LNCAP (cell line): ENCODE measurements around the gene IL22RA1.

Experiments
- TF ChIP-seq, protein P1 (sequence below): fragments of 450-650 bp; IDR thresholded peaks from 2 replicates; pipeline ENCODE4 v1.5.1; 2017; ENCODE audit warnings: mild to moderate bottlenecking

IL22RA1 gene

DNA sequence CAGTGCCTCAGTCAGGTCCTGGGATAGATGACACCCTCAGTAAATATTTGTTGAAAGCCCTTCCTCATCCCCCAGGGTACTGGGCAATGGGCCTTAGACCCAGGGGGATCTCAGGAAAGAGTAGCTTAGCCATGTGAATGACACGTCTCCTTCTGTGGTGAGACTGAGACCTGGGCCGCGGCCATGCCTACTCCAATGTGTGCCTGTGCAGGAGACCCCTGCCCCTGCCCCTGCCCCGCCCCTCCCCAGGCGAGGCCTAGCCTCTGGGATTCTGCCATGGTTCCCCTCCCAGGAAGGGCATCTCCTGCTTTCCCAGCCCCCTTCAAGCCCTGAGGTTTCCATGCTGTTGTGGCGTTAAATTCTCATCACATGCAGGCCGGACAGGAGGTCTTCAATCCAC, 38.1 kb downstream of the IL22RA1 start:
- TF ChIP-seq, protein P1, sequence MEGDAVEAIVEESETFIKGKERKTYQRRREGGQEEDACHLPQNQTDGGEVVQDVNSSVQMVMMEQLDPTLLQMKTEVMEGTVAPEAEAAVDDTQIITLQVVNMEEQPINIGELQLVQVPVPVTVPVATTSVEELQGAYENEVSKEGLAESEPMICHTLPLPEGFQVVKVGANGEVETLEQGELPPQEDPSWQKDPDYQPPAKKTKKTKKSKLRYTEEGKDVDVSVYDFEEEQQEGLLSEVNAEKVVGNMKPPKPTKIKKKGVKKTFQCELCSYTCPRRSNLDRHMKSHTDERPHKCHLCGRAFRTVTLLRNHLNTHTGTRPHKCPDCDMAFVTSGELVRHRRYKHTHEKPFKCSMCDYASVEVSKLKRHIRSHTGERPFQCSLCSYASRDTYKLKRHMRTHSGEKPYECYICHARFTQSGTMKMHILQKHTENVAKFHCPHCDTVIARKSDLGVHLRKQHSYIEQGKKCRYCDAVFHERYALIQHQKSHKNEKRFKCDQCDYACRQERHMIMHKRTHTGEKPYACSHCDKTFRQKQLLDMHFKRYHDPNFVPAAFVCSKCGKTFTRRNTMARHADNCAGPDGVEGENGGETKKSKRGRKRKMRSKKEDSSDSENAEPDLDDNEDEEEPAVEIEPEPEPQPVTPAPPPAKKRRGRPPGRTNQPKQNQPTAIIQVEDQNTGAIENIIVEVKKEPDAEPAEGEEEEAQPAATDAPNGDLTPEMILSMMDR = no peak

DNA sequence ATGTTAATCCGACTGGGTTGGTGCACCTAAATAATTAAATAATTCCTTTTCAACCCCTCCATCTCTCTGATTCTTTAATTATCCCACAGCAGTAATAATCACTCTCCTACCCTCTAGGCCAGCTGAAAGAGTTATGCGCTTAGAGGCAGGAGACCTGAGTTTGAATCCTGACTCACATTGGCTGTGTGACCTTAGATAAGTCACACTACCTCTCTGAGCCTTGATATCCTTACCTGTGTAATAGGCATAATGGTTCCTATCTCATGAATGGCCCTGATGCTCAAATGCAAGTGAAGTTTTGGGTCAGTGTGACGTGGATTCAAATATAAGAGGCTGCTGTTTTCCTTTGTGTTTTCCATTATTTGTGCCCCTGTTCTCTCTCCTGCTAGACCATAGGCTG, 39.1 kb downstream of the IL22RA1 start:
- TF ChIP-seq, protein P1 = no peak

DNA sequence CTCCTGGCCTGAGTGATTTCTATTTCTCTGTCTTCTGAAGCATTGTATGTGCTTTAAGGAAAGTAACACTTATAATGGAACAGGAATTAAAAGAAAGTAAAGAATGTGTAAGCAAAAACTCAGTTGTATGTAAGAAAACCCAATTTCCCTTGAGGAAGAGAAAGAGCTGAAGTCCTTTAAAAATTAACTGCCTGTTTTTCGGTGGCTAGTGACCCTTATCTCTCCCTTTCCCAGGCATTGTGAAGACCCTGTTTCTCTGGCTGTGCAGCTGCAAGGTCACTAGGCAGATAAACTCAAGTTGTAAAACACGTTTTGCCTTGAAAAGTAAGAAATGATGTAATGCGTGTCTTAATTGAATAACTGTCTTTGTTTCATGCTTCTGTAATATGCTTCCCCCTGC, 39.5 kb downstream of the IL22RA1 start:
- TF ChIP-seq, protein P1 = no peak

DNA sequence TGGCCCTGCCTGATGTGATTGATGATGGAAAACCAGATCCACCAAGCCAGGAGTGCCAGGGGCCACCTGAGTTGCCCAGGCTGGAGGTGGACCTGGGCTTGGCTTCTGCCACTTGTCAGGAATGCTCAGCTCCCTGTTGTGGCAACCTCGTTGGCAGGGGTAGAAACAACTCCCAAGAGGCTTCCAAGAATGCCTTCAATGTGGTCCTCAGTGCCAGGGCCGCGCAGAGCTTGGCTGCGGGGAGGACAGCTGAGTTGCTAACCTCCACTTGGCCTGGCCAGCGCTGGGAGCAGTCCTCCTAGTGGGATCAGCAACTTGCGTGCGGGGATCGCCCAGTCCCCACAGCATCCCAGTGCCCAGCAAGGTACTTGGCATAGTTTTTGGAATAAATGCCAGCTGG, 40.0 kb downstream of the IL22RA1 start:
- TF ChIP-seq, protein P1 = no peak

DNA sequence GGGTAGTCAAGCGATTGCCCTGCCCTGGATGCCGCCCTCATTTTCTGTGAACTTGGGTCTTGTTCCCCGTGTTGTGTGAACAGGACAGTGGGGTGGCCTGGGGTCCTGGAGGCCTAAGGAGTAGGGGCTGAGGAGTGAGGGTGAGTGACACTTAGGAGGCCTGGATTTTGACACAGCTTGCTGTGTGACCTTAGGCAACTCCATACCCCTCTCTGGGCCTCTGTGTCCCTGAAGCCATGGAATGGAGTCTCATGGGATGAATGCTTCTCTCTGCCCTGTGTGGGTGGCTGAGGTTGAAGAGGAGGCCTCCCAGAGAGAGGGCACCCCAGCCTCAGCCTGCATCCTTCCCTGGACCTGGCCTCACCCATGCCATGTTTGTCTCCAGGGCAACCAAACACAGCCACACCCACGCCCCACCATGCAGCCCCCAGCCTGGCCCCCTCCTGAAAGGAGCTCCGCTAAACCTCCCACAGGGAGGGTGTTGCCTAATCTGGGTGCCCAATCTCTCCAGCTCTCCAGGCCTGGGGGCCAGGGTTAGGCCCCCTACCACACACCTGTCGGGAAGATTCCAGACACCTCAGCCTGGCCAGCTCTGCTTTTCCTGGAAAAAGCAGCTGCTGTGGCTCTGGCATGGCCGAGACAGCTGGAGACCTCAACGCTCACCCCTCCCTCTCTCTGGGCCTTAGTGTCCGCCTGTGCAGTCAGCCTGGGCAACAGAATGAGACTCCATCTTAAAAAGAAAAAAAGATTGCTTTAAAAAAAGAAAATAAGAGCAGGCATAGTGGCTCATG, 40.9 kb downstream of the IL22RA1 start:
- TF ChIP-seq, protein P1 = no peak

DNA sequence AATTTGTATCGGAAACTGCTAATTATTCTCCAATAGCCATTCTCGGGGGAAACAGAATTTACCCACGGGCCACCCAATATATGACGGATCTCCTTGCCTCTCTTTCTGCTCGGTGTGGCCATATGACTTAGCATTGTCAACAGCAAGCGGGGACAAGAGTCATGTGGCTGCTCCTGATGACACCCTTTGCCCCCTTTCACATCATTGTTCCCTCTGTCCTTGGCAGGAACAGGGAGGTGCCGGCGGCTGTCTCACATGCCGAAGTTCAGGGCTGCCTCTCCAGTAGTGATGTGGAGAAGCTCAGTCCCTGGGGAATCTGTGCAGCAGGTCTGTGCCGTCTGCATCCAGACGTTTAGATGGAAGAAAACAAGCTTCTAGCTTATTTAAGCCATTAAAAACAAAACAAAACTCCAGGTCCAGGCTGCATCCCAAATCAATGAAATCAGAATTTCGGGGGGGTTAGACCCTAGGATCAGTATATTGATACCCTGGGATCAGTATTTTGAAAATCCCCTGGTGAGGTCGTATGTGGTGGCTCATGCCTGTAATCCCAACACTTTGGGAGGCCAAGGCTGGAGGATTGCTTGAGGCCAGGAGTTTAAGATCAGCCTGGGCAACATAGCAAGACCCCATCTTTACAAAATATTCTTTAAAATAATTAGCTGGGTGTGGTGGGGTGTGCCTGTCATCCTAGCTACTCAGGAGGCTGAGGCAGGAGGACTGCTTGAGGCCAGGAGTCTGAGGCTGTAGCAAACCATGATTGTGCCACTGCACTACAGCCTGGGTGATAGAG, 41.8 kb downstream of the IL22RA1 start:
- TF ChIP-seq, protein P1 = no peak

DNA sequence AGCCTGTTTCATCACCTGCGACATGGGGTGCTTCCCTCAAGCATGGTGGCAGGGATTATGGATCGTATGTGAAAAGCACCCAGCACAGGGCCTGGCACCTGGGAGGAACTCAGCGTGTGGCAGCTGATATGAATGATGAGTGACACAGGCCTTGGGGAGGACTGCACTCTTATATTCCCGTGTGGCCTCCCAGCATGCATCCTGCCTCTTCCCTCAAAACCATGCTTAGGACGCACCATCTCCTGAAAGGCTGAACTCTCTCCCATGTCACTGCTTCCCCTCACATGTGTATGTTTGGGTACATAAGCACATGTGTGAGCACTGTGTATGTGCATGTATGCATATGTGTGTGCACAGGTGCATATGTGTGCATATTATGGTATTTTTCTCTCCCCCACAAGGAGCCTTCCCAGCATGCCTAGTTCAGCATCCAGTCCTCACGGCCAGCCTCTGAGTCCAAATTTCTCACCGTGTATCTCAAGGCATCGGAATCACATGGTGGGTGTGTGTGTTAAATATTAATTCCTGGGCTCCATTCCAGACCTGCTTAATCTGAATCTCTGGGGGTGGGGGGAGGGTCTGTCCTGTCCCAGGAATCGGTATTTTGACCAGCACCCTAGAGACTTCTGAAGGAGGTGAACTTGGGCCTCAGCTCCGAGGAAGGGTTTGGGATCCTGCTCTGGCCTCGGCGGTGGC, 43.8 kb downstream of the IL22RA1 start:
- TF ChIP-seq, protein P1 = no peak
